Activated T-cell treated with anti-CD3 and anti-CD28 coated beads, Interleukin-2, amount 50 U/mL, for 24 hours (primary cell): Measurements from ENCODE around the gene PCAT7.
"Not testable (repeated sequence)": the region's sequence is repeated elsewhere in the genome, so short reads cannot be mapped to it uniquely, and the experiment has no call there.

Experiments
- DNase-seq: peaks from one replicate; pipeline ENCODE4 v3.0.0-alpha.2; 2020
- H3K27ac Mint-ChIP-seq: 2 replicates; pipeline ENCODE4 v1.8.0; 2020; ENCODE audit warnings: mild to moderate bottlenecking, mixed read lengths
- H3K27me3 Mint-ChIP-seq: 2 replicates; pipeline ENCODE4 v1.8.0; 2020; ENCODE audit warnings: mixed read lengths
- H3K36me3 Mint-ChIP-seq: 2 replicates; pipeline ENCODE4 v1.8.0; 2020; ENCODE audit warnings: low read depth, mixed read lengths
- H3K4me1 Mint-ChIP-seq: 2 replicates; pipeline ENCODE4 v1.8.0; 2020; ENCODE audit warnings: low read depth, mixed read lengths
- H3K4me3 Mint-ChIP-seq: 2 replicates; pipeline ENCODE4 v1.8.0; 2020; ENCODE audit warnings: mild to moderate bottlenecking, moderate library complexity, mixed read lengths
- H3K9me3 Mint-ChIP-seq: 2 replicates; pipeline ENCODE4 v1.8.0; 2020; ENCODE audit warnings: mixed read lengths

Gene PCAT7

GRCh38 chr9:94577571-94577970, 22.7 kb downstream of the PCAT7 start:
- H3K27ac Mint-ChIP-seq = no peak overlapping the region
- peaks cover 7% of the 10 kb centered on the region for H3K27me3 Mint-ChIP-seq
- H3K36me3 Mint-ChIP-seq = no peaks in the 10 kb centered on the region
- no peaks in the 10 kb centered on the region for H3K4me1 Mint-ChIP-seq
- no peaks in the 10 kb centered on the region for H3K9me3 Mint-ChIP-seq
- H3K4me3 Mint-ChIP-seq = no peak overlapping the region
- no peak for DNase-seq

- Mint-ChIP-seq H3K27me3 (peaks cover 18% of the 10 kb centered on the region), H3K4me3 (no peak overlapping the region), H3K36me3 (no peaks in the 10 kb centered on the region), H3K4me1 (peaks cover 21% of the 10 kb centered on the region), H3K27ac (no peak overlapping the region), H3K9me3 (no peaks in the 10 kb centered on the region)
- DNase-seq = no peak
Measured at GRCh38 chr9:94581728-94582127, 26.8 kb downstream of the PCAT7 start.

GRCh38 chr9:94584555-94584954, 29.7 kb downstream of the PCAT7 start:
- Mint-ChIP-seq H3K9me3 (no peaks in the 10 kb centered on the region), H3K36me3 (no peaks in the 10 kb centered on the region), H3K27ac (no peak overlapping the region), H3K27me3 (peaks cover 38% of the 10 kb centered on the region), H3K4me3 (no peak overlapping the region), H3K4me1 (peaks cover 28% of the 10 kb centered on the region)
- no peak for DNase-seq

- no peak for DNase-seq
- no peaks in the 10 kb centered on the region for H3K9me3 Mint-ChIP-seq
- peaks cover 41% of the 10 kb centered on the region for H3K27me3 Mint-ChIP-seq
- H3K36me3 Mint-ChIP-seq = no peaks in the 10 kb centered on the region
- peaks cover 28% of the 10 kb centered on the region for H3K4me1 Mint-ChIP-seq
- no peak overlapping the region for H3K27ac Mint-ChIP-seq
- no peak overlapping the region for H3K4me3 Mint-ChIP-seq
Measured at GRCh38 chr9:94586316-94586715, 31.4 kb downstream of the PCAT7 start.

- H3K4me1 Mint-ChIP-seq = peaks cover 28% of the 10 kb centered on the region
- no peak overlapping the region for H3K27ac Mint-ChIP-seq
- H3K9me3 Mint-ChIP-seq = no peaks in the 10 kb centered on the region
- DNase-seq = no peak
- no peak overlapping the region for H3K4me3 Mint-ChIP-seq
- H3K27me3 Mint-ChIP-seq = peaks cover 44% of the 10 kb centered on the region
- H3K36me3 Mint-ChIP-seq = no peaks in the 10 kb centered on the region
Measured at GRCh38 chr9:94586814-94587213, 31.9 kb downstream of the PCAT7 start.

GRCh38 chr9:94588681-94589080, 33.8 kb downstream of the PCAT7 start:
- DNase-seq = no peak
- Mint-ChIP-seq H3K4me1 (peaks cover 28% of the 10 kb centered on the region), H3K27ac (no peak overlapping the region), H3K36me3 (no peaks in the 10 kb centered on the region), H3K4me3 (no peak overlapping the region), H3K9me3 (no peaks in the 10 kb centered on the region), H3K27me3 (peaks cover 46% of the 10 kb centered on the region)

- not testable (repeated sequence) for H3K27ac Mint-ChIP-seq, H3K36me3 Mint-ChIP-seq, H3K9me3 Mint-ChIP-seq, H3K4me3 Mint-ChIP-seq
- peaks cover 45% of the 10 kb centered on the region for H3K27me3 Mint-ChIP-seq
- peak; percentile 7 for DNase-seq
- peaks cover 12% of the 10 kb centered on the region for H3K4me1 Mint-ChIP-seq
Measured at GRCh38 chr9:94591046-94591545, 36.2 kb downstream of the PCAT7 start.

GRCh38 chr9:94591876-94592275, 37.0 kb downstream of the PCAT7 start:
- Mint-ChIP-seq H3K27me3 (peaks cover 41% of the 10 kb centered on the region), H3K4me1 (peaks cover 5% of the 10 kb centered on the region), H3K4me3 (no peak overlapping the region), H3K27ac (no peak overlapping the region), H3K36me3 (no peaks in the 10 kb centered on the region), H3K9me3 (no peaks in the 10 kb centered on the region)
- peak; percentile 7 for DNase-seq

- H3K4me1 Mint-ChIP-seq, H3K4me3 Mint-ChIP-seq, H3K27ac Mint-ChIP-seq, H3K36me3 Mint-ChIP-seq, DNase-seq, H3K9me3 Mint-ChIP-seq: not testable (repeated sequence)
- peaks cover 33% of the 10 kb centered on the region for H3K27me3 Mint-ChIP-seq
Measured at GRCh38 chr9:94592683-94593082, 37.8 kb downstream of the PCAT7 start.

- H3K4me3 Mint-ChIP-seq = no peak within 1 kb of the TSS
- peak; percentile 8 for DNase-seq
- H3K36me3 Mint-ChIP-seq = no peaks in the 10 kb centered on the region
- H3K27ac Mint-ChIP-seq = no peak within 1 kb of the TSS
- no peaks in the 10 kb centered on the region for H3K9me3 Mint-ChIP-seq
- H3K4me1 Mint-ChIP-seq = no peaks in the 10 kb centered on the region
- peaks cover 30% of the 10 kb centered on the region for H3K27me3 Mint-ChIP-seq
Measured at GRCh38 chr9:94593459-94594345, 38.8 kb downstream of the PCAT7 start, which contains the start of gene FBP2. Gene FBP2, minus strand, starts transcription at chr9:94593824. Its CDS starts 98 bp downstream, at chr9:94593726.

GRCh38 chr9:94599102-94599501, 44.2 kb downstream of the PCAT7 start:
- Mint-ChIP-seq H3K4me1 (peaks cover 6% of the 10 kb centered on the region), H3K4me3 (no peak overlapping the region), H3K27me3 (peaks cover 12% of the 10 kb centered on the region), H3K9me3 (no peaks in the 10 kb centered on the region), H3K36me3 (no peaks in the 10 kb centered on the region), H3K27ac (no peak overlapping the region)
- no peak for DNase-seq

GRCh38 chr9:94600258-94600657, 45.4 kb downstream of the PCAT7 start:
- Mint-ChIP-seq H3K27me3 (peaks cover 5% of the 10 kb centered on the region), H3K4me3 (no peak overlapping the region), H3K4me1 (peaks cover 6% of the 10 kb centered on the region), H3K36me3 (no peaks in the 10 kb centered on the region), H3K9me3 (no peaks in the 10 kb centered on the region), H3K27ac (no peak overlapping the region)
- DNase-seq = no peak

GRCh38 chr9:94600715-94601114, 45.8 kb downstream of the PCAT7 start:
- no peak for DNase-seq
- no peaks in the 10 kb centered on the region for H3K9me3 Mint-ChIP-seq
- peaks cover 2% of the 10 kb centered on the region for H3K27me3 Mint-ChIP-seq
- no peak overlapping the region for H3K4me3 Mint-ChIP-seq
- H3K27ac Mint-ChIP-seq = no peak overlapping the region
- no peaks in the 10 kb centered on the region for H3K36me3 Mint-ChIP-seq
- peaks cover 6% of the 10 kb centered on the region for H3K4me1 Mint-ChIP-seq

- no peak for DNase-seq
- H3K4me3 Mint-ChIP-seq = no peak overlapping the region
- H3K36me3 Mint-ChIP-seq = no peaks in the 10 kb centered on the region
- no peaks in the 10 kb centered on the region for H3K9me3 Mint-ChIP-seq
- peaks cover 6% of the 10 kb centered on the region for H3K4me1 Mint-ChIP-seq
- H3K27me3 Mint-ChIP-seq = peaks cover 3% of the 10 kb centered on the region
- H3K27ac Mint-ChIP-seq = no peak overlapping the region
Measured at GRCh38 chr9:94602666-94603065, 47.8 kb downstream of the PCAT7 start.
